ENCODE data around the gene CREB3L4.

CREB3L4 gene

GRCh38 chr1:153936011-153936802 lies 31.5 kb upstream of the CREB3L4 start:
- FAIRE-seq (no peak), DNase-seq (ENCODE audit: insufficient read length, low spot score) (no peak)
- TF ChIP-seq TAF1 (IDR thresholded peaks at IDR 0.05; ENCODE audit: low read depth, low read length) (no peak), POLR2A (IDR thresholded peaks at IDR 0.05; ENCODE audit: low read depth, low read length) (no peak), POLR2AphosphoS5 (IDR thresholded peaks at IDR 0.05; ENCODE audit: low read depth, low read length) (no peak), PAX5 (IDR thresholded peaks at IDR 0.05; ENCODE audit: insufficient read depth, low read length, severe bottlenecking) (no peak), POU2F2 (IDR thresholded peaks at IDR 0.05; ENCODE audit: low read depth, low read length) (no peak), SPI1 (IDR thresholded peaks at IDR 0.05; ENCODE audit: low read depth, low read length) (no peak)

GRCh38 chr1:153937331-153937730 lies 30.4 kb upstream of the CREB3L4 start:
- DNase-seq (ENCODE audit: insufficient read length, low spot score), result no peak
- no peak for FAIRE-seq
- TF ChIP-seq POLR2AphosphoS5 (IDR thresholded peaks at IDR 0.05; ENCODE audit: low read depth, low read length) (no peak), POU2F2 (IDR thresholded peaks at IDR 0.05; ENCODE audit: low read depth, low read length) (no peak), PAX5 (IDR thresholded peaks at IDR 0.05; ENCODE audit: insufficient read depth, low read length, severe bottlenecking) (no peak), SPI1 (IDR thresholded peaks at IDR 0.05; ENCODE audit: low read depth, low read length) (no peak), TAF1 (IDR thresholded peaks at IDR 0.05; ENCODE audit: low read depth, low read length) (no peak), POLR2A (IDR thresholded peaks at IDR 0.05; ENCODE audit: low read depth, low read length) (no peak)

GRCh38 chr1:153938996-153939395 lies 28.7 kb upstream of the CREB3L4 start:
- DNase-seq (ENCODE audit: insufficient read length, low spot score) (no peak), FAIRE-seq (no peak)

GRCh38 chr1:153939476-153939875 lies 28.2 kb upstream of the CREB3L4 start:
- TF ChIP-seq TAF1 (IDR thresholded peaks at IDR 0.05; ENCODE audit: low read depth, low read length) (no peak), POU2F2 (IDR thresholded peaks at IDR 0.05; ENCODE audit: low read depth, low read length) (no peak), PAX5 (IDR thresholded peaks at IDR 0.05; ENCODE audit: insufficient read depth, low read length, severe bottlenecking) (no peak), POLR2A (IDR thresholded peaks at IDR 0.05; ENCODE audit: low read depth, low read length) (no peak), POLR2AphosphoS5 (IDR thresholded peaks at IDR 0.05; ENCODE audit: low read depth, low read length) (no peak), SPI1 (IDR thresholded peaks at IDR 0.05; ENCODE audit: low read depth, low read length) (no peak)
- FAIRE-seq (no peak), DNase-seq (ENCODE audit: insufficient read length, low spot score) (no peak)

More at GRCh38 chr1:153938996-153939395, 28.7 kb upstream of the CREB3L4 start:
- TF ChIP-seq TAF1 (IDR thresholded peaks at IDR 0.05; ENCODE audit: low read depth, low read length) (no peak), SPI1 (IDR thresholded peaks at IDR 0.05; ENCODE audit: low read depth, low read length) (no peak), POU2F2 (IDR thresholded peaks at IDR 0.05; ENCODE audit: low read depth, low read length) (no peak)

GRCh38 chr1:153940756-153941155 lies 26.9 kb upstream of the CREB3L4 start:
- FAIRE-seq (no peak), DNase-seq (ENCODE audit: insufficient read length, low spot score) (no peak)
- TF ChIP-seq POLR2AphosphoS5 (IDR thresholded peaks at IDR 0.05; ENCODE audit: low read depth, low read length) (no peak), SPI1 (IDR thresholded peaks at IDR 0.05; ENCODE audit: low read depth, low read length) (no peak), POU2F2 (IDR thresholded peaks at IDR 0.05; ENCODE audit: low read depth, low read length) (no peak), POLR2A (IDR thresholded peaks at IDR 0.05; ENCODE audit: low read depth, low read length) (no peak), TAF1 (IDR thresholded peaks at IDR 0.05; ENCODE audit: low read depth, low read length) (no peak), PAX5 (IDR thresholded peaks at IDR 0.05; ENCODE audit: insufficient read depth, low read length, severe bottlenecking) (no peak)

- FAIRE-seq, result no peak
- TF ChIP-seq POLR2AphosphoS5 (IDR thresholded peaks at IDR 0.05; ENCODE audit: low read depth, low read length) (no peak; the same call in 1 of the 2 replicates), PAX5 (IDR thresholded peaks at IDR 0.05; ENCODE audit: insufficient read depth, low read length, severe bottlenecking) (no peak), POU2F2 (IDR thresholded peaks at IDR 0.05; ENCODE audit: low read depth, low read length) (no peak), TAF1 (IDR thresholded peaks at IDR 0.05; ENCODE audit: low read depth, low read length) (no peak), SPI1 (IDR thresholded peaks at IDR 0.05; ENCODE audit: low read depth, low read length) (no peak), POLR2A (IDR thresholded peaks at IDR 0.05; ENCODE audit: low read depth, low read length) (no peak)
- DNase-seq (ENCODE audit: insufficient read length, low spot score), result no peak
These were observed 25.6 kb upstream of the CREB3L4 start for GRCh38 chr1:153941826-153942725.

- TF ChIP-seq POU2F2 (IDR thresholded peaks at IDR 0.05; ENCODE audit: low read depth, low read length) (no peak), POLR2AphosphoS5 (IDR thresholded peaks at IDR 0.05; ENCODE audit: low read depth, low read length) (0 out of 2 replicates have a peak, but pooled peaks have one; percentile 14)
- no peak for FAIRE-seq
These were observed 24.7 kb upstream of the CREB3L4 start for GRCh38 chr1:153942766-153943549.

GRCh38 chr1:153944005-153944826 lies 23.5 kb upstream of the CREB3L4 start:
- DNase-seq (ENCODE audit: insufficient read length, low spot score) (no peak), FAIRE-seq (peak; percentile 60)
- no peak for TF ChIP-seq POLR2A (IDR thresholded peaks at IDR 0.05; ENCODE audit: low read depth, low read length)
- no peak for TF ChIP-seq SPI1 (IDR thresholded peaks at IDR 0.05; ENCODE audit: low read depth, low read length)
- no peak for TF ChIP-seq POU2F2 (IDR thresholded peaks at IDR 0.05; ENCODE audit: low read depth, low read length)
- no peak; the same call in 1 of the 2 replicates for TF ChIP-seq POLR2AphosphoS5 (IDR thresholded peaks at IDR 0.05; ENCODE audit: low read depth, low read length)
- no peak for TF ChIP-seq PAX5 (IDR thresholded peaks at IDR 0.05; ENCODE audit: insufficient read depth, low read length, severe bottlenecking)
- no peak for TF ChIP-seq TAF1 (IDR thresholded peaks at IDR 0.05; ENCODE audit: low read depth, low read length)

More at GRCh38 chr1:153942766-153943549, 24.7 kb upstream of the CREB3L4 start:
- no peak for DNase-seq (ENCODE audit: insufficient read length, low spot score)

Data from GM12891 (cell line).